AG09319 (cell line): ENCODE data around the gene FAM131A.

Experiments
- DNase-seq: peaks from one replicate; pipeline ENCODE4 v3.0.0-alpha.2; 2010; ENCODE audit warnings: low read depth; ENCODE audit errors: extremely low read depth
- CTCF ChIP-seq: IDR thresholded peaks from 2 replicates; pipeline ENCODE4 v1.5.1; 2011; ENCODE audit warnings: low read depth, mild to moderate bottlenecking, inconsistent platforms, low read length, moderate library complexity

FAM131A gene

GRCh38 chr3:184395320-184395660, 57.9 kb downstream of the FAM131A start:
- no peak for DNase-seq
- TF ChIP-seq CTCF = no peak
